Kasumi-1 (cell line): Measurements from ENCODE around the gene PODXL2.
"Not testable (repeated sequence)": the region's sequence is repeated elsewhere in the genome, so short reads cannot be mapped to it uniquely, and the experiment has no call there.

ENCODE experiments used
- DNase-seq, 2 experiments: peaks; one replicate each; lab custom pipeline; 2025; lab: John Stamatoyannopoulos, UW

PODXL2 gene

DNA sequence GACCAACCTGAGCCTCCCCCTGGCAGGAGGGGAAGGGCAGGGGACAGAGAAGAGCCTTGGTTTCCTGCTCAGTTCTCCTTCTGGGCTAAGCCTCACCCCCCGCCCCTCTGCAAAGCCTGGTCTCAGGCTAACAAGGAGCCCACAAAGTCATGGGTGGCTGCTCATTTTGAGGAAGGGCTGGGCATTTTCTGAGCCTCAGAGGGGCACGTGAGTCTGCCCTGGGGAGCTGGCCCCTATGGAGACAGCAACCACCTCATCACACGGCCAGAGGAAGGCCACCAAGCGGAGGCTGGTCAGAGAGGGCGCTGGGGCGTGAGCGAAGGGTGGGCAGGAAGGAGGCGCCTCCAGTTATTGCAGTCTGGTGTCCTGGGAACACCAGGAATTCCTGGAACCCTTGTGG lies 62.5 kb downstream of the PODXL2 start:
- no peak for DNase-seq

DNA sequence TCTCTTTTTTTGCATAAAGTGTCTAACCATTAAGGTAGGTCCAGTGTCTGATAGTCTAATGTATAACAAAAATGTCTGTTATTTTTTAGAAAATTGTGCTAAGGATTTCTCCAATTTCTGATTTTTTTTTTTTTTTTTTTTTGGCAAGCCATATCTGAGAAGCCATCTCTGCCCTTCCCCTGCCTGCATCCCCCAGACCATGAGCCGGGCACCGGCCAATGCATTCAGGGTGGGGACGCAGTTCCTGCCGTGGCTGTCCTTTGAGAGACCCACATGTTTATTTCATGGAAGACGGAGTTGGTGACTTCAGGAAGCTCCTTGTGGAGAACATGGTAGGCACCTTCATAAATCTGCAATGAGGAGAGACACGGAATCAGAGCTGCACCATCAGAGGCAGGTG lies 63.0 kb downstream of the PODXL2 start:
- no peak for DNase-seq

DNA sequence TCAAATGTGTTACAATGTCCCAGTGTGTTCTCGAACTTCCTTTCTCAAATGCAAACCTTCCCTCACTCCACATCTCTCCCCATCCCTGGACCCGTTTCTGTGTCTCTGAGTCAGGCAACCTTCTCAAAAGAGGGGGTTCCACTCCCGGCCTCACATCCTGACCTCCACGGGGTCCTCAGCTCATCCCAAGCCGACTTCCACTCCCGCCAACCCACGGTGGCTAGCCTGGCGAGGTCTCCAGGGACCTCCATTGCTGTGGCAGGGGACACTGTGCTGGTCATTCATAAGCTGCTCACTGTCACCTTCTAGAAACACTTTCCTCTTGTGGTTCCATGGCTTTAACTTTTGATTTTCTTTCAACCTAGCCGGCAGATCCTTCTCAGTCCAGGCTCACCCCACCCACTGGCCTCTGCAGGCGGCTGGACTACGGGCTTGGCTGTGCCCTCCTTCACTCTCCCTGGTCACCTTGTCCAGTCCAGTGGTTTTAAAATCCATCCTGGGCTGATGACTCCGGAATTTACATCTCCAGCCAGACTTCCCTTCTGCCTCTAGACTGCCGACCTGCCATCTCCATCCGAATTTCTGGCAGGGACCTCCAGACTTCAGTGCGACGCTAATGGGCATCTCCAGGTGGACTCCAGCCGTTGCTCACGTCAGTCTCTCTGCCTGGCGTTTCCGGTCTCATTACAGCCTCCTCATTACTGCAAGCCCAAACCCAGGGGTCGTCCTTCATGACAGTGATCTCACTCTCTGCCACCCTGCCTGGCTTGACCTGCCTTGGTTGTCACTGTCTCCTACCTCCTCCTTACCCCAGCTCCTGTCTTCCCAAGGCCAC lies 63.7 kb downstream of the PODXL2 start:
- no peak for DNase-seq

DNA sequence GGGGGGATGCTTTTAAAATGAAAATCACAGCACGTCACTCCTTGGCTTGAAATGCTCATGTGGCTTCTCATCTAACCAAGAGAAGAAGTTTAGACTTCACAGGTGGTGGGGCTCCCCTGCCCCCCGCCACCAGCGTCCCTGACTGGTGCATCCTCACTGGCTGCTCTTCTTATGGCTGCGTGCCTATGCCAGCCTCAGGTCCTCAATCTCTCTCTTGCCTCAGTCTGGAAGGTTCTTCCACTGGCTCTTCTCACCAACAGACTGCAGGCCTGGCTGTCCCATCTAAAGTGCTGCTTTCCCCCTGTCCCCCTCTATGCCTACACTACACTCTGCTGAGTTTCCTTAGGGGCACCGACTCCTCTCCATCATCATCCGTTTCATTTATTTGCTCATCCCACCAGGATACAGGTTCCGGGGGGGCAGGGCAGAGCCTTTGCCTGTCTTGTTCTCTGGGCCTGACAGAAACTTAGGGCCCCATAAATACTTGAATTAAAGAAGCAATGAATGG lies 64.4 kb downstream of the PODXL2 start:
- no peak for DNase-seq

DNA sequence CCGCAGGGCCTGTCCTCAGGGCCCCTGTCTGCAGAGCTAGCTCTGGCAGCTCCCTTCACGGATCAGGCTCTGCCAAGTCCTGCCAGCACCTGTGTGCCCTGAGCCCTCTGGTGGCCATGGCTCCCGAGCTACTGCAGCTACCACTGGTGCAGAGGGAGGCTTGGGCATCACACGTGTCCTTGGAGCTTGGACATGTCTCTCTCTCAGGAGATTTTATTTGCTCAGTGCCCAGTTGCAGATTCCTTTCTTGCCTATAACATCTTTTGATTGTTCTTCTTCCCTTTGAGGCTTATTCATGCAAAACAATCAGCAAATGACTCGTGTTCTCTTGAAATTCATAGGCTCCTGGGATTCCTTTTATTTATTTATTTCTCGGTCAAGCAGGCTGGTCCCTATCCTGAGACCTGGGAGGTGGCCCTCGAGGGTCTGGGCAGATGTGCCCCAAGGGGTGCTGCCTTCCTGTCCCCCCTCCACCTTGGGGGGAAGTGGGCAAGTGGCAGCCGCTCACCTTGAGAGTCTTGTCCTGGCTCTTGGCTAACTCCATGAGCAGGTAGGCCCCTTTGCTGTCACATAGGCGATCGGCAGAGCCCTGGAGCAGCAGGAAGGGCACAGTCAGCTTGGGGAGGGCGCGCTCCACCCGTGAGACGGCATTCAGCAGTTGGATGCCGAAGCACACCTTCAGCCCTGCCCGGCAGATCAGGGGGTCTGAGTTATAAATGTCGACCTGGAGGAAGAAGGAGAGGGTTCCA lies 65.7 kb downstream of the PODXL2 start:
- peak; percentile 35 to 53 for DNase-seq

DNA sequence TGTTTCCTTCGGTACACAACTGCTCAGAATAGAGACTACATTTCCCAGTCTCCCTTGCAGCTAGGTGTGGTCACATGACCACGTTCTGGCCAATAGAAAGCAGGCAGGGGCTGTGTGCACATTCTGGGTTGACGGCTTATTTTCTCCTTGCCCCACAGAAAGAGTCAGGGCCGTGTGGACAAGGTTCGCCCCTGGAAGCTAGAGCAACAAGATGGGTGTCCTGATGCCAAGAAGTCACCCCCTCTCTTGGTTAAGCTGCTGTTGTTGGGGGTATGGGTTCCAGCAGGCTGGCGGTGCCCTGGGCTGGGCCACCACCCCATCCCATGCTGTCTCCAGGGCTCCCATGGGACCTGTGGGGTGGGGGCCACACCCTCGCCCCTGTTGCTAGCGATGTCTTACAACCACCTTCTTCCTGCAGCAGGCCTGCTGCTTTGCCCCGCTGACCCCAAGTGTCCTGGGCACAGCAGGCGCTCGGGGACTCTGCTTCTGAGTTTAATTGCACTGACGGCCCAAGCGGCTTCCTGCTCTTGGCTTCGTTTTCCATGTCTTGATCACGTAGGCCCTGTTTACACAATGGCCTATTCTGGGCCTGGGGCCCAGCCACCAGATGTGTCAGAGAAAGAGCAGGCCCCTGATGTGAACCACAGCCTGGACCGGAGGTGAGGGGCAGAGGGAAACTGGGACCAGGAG lies 68.7 kb downstream of the PODXL2 start:
- peak; percentile 60 to 67 for DNase-seq

DNA sequence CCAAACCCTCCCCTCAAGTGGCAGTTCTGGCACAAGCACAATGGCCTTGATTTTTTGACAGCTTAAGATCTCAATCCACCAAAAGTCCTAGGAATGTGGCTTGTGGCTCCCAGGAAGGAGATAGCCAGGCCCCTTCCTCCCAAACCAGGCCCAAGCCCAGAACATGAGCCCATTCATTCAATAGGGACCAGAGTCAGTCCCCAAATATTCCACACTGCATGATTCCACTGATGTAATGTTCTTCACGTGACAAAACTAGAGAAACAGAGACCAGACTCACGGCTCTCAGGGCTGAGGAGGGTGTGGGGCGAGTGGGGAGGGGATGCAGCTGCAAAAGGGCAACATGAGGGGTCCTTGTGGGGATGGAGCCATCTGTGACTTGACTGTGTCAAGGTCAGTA lies 69.3 kb downstream of the PODXL2 start:
- no peak for DNase-seq

DNA sequence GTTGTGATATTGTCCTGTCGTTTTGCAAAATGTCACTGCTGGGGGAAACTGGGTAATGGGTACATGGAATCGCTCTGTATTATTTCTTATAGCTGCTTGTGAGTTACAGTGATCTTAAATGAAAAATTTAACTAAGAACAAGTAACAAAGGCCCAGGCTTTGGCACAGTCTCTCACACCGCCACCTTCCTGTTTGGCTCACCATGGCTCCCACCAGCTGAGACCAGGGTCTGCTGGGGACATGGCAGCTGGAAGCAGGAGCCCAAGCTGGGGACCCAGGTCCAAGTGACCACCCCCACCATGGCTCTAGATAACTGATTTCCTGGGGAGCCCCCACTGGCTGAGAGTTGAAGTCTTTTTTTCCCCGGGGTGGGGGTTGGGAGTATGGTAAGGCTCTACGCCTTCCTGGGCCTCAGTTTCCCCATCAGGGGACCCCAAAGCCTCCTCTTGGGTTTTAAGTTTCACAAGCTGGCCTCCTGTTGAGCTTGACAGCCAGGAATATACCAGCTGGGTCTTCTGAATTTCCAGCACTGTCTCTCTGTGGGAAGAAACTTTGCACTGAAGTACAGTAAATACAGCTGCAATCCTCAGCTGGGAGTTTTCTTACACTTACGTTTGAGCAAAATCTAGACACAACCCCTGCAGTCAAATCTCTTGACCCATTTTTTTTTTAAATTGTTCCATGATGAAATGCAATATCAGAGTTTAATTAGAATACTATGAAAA lies 69.9 kb downstream of the PODXL2 start:
- DNase-seq = no peak

DNA sequence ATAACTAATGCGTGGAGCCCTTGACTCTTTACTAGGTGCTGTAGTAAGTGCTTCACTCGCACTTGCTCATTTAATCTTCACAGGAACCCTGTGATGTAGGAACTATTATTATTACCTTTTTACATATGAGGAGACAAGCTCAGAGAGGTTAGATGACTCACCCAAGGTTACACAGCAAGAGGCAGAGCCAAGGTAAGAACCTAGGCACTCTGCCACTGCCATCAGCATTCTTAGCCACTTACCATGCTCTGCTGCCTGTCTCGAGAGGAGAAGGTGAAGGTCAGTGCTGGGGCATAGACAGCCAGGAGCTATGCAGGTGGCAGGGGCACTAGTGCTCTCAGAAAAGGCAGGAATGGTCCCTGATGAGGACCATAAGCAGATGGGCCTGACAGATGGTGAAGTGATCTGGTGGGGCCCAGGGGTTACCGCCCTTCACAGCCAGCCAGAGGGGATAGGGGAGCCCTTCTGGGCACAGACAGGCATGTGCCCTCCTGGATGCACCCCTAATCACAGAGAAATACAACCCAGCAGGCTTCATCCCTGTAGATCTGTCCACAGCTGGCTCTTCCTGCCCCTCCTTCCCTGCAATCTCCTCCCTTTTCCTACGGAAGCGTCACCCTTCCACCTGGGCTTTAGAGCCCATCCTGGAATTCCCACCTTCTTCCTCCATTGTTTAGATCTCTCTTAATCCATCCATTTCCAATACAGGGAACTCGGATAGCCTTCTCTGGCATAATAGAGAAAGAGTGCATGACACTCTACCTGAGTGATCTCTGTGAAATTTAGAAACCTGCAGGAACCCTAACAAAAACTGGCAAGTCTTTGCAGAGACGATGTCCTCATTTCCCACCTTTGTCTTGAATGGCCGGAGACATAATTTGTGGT lies 70.7 kb downstream of the PODXL2 start:
- no peak for DNase-seq

DNA sequence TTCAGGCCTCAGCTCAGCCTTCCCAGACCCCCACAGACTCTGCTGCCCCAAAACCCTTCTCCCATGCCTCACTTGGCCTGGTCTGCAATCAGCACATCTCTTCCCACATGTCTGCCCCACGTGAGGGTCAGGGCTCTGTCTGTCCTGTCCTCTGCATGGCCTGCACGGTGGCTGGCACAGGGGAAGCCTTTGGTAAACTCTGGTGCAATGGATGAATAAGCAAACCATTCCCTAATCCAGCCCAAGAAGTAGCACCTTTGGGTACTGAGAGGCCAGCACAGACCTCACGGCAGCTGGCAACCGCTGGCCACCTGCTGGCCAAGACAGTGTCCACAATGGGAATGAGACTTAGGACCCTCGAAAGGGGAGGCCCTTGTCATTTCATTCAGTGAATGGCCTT lies 71.4 kb downstream of the PODXL2 start:
- no peak for DNase-seq

DNA sequence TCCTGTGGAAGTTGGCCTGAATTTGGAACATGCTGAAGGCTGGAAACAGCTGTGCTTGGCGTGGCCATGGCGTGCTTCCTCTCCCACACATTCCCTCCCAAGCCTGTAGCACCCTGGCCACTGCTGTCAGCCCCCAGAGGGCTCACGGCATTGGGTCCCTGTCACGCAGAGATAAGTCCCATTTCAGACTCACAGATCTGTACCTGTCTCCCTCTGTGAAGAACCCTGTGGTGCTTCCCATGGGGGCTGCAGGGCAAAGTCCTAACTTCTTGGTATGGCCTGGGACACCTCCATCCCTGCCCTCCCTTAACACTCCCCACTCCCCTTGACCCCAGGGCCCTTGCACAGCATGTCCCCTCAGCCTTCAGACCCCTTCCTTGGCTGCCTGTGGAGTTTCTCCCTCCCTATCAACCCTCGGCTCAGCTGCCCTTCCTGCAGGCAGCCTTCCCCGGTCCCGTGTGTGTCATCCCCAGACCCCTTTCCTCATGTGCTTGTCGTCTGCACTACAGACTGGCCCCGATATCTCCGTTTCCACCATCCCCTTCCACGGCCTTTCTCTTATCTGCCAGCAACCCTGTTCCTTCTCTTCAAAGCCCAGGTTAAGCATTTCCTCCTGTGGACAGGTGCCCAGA lies 72.4 kb downstream of the PODXL2 start:
- DNase-seq = no peak

DNA sequence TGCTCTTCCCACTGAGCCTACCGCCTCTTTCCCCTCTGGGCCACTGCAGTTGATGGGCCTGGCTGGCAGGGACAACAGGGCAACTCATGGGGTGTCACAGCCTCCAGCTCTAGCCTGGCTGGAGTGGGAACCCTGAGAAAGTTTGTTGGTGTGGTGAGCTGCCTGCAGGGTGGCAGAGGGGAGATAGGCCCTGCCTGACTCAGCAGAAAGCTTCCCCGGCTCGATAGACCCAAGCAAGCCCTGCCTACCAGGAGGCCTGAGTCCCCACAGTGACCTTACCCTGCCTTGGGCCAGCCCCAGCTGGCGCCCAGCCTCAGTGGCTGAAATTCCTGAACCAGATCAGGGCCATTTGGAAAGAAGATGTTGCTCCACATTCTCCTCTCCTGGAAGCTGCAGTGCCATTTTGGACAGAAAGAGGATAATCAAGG lies 73.2 kb downstream of the PODXL2 start:
- DNase-seq = no peak

DNA sequence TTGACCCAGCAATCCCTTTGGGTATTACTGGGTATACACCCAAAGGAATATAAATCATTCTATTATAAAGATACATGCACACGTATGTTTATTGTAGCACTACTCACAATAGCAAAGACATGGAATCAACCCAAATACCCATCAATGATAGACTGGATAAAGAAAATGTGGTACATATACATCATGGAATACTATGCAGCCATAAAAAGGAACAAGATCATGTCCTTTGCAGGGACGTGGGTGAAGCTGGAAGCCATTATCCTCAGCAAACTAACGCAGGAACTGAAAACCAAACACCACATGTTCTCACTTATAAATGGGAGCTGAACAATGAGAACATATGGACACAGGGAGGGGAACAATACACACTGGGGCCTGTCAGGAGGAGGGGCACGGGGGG lies 75.9 kb downstream of the PODXL2 start:
- not testable (repeated sequence) for DNase-seq

DNA sequence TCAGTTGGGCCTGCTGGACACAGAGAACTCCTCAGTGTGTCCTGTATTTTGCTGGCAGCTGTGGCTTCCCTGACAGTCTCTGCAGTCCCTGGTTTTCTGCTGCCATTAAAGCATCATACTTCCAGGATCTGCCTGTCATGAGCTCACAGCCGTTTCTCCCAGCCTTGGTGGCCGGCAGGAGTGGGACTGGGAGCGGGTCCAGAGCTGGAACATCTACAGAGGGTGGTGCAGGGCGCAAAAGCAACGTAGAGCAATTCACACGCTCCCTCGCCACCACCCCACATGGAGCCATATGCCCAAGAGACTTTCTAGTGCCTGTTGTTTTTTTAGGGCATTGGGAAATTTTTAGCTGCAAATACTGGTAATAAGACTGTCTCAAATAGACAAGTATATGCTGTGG lies 77.3 kb downstream of the PODXL2 start:
- DNase-seq = no peak

DNA sequence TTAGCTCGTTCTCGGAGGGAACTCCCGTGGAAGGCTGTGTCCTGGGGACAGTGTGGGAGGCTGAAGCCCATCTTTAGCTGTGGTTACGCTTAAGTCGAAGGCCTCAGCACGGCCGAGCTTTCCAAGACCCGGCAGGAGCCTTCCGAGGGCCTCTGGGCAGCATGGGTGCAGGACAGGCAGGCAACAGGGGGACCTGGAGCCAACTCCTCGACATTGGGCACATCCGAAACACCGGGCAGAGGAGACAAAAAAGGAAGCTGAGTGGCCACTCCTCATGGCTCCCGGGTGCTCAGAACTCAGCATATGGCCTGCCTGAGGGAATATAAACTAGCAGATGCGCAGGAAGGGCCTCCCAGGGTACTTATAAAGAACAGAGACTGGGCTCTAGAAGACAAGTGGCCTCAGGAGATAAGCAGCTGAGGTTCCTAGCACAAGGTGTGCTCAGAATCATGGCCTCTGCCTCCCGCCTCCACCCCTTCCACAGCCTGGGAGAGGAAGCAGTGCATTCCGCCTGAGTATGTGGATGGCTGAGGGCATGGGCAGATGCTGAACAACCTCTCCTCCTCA lies 77.9 kb downstream of the PODXL2 start:
- DNase-seq = no peak

DNA sequence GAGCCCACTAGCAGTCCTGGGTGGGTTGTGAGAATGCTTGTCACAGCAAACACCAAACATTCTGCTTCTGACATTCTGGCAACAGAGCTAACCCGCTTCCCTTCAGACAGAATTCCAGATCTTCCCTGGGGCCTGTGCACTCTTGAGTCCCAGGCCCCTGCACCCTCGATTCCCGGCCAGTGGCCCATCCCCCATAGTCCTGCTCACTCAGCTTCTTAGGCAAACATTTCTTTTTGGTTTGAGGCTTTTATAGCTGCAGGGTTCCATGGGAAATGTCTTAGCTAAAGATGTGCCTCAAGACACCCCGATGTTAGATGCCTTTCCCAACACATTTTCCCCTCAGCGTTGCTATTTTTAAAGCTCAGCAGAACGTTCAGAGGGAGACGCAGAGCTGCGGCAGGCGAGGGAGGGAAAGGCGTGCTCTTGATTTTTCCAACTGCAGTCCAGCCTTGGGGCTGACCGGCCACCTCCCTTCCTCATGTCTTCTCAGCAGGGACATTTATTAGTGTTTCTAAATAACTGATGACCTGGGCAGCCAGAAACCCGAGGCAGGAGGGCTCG lies 78.9 kb downstream of the PODXL2 start:
- DNase-seq = no peak

DNA sequence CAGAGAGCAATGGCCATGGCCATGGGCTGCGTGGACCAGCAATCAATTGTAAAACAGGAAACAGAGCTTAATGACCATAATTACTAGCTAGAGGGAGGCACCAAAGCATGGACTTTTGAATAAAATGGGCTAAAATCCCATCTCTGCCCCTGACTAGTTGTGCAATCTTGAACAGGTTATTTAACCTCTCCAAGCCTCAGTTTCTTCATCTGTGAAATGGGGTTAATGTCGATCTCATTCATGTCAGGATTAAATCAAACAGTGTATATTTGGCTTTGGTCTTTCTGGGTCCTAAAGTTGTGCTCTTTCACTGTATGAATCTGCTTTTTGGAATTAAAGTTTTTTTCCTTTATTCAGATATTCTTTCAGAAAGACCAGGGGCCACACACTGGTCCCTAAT lies 79.9 kb downstream of the PODXL2 start:
- no peak for DNase-seq

DNA sequence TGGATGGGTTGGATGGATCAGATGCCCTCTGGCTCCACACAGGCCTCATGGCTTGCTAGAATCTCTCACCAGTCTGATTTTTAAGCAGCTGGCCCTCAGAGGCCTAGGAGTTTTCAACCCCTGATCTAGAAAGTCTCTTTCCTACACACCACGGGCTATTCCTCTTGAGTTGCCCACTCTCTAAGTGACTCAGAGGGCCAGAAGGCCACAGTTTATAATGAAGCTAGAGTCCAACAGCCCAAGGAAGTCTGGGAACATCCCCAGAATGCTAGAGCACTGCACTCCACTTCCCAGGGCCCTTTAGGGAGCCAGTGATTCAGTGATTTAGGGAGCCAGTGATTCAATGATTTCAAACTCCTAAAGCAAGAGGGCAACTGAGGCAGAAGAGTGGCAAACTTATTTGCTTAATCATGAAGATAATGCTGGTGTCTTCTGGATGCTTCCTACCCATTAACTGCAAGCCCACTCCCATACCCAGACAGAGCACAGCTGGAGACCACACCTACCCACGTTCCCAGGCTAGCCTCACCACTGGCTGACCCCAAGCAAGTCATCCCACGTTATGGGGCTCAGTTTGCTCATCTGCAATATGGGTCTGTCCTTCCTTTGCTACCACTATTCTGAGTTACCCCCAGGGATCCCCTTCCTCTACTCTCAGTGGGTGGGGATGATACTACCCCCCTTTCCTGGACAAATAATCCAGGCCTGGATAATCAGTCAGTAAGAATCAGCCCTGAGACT lies 80.5 kb downstream of the PODXL2 start:
- DNase-seq = no peak
